IMR-90 (cell line): Measurements from ENCODE around the gene ZSWIM3. TPM values are rescaled to one million over a fixed set of nuclear protein-coding genes. Genes with fewer than 3 reads are reported as not detected.

Source experiments
- ATAC-seq: fragments of 200-7000 bp; cut with Tn5 transposase; 2 replicates; pipeline ENCODE4 v1.9.1; 2020; ENCODE audit warnings: low read depth, mild to moderate bottlenecking, moderate library complexity
- BruUV-seq: library from RNA; stranded (reverse); fragments of 400-500 nt; replicated peaks from 2 replicates; lab custom pipeline; 2021; lab: Mats Ljungman, UMichigan
- CTCF ChIA-PET: fragments of 300-600 bp; formaldehyde crosslinking; extraction: SDS; loops from one replicate; lab custom pipeline; 2021; ENCODE audit warnings: antibody characterized with exemption; lab: Yijun Ruan, JAX
- POLR2A ChIA-PET: fragments of 300-600 bp; sonication (Branson Sonifier 250); formaldehyde crosslinking; loops from one replicate; lab custom pipeline; 2022; ENCODE audit warnings: antibody characterized with exemption; ENCODE audit not compliant: unreplicated experiment; lab: Charles Lee
- DNase-seq: peaks from one replicate; pipeline ENCODE4 v3.0.0; 2013
- H2AFZ ChIP-seq: replicated peaks from 2 replicates; pipeline ENCODE3; 2013; ENCODE audit warnings: low read length, mild to moderate bottlenecking; ENCODE audit not compliant: poor library complexity
- H2AK5ac ChIP-seq: 2 replicates; pipeline ENCODE4 v1.6.1; 2013; ENCODE audit warnings: low read depth, low read length, inconsistent platforms
- H2AK9ac ChIP-seq: replicated peaks from 2 replicates; pipeline ENCODE3; 2013; ENCODE audit warnings: mild to moderate bottlenecking, low read depth, low read length, moderate library complexity; ENCODE audit not compliant: poor library complexity
- H2BK120ac ChIP-seq: 2 replicates; pipeline ENCODE4 v1.6.1; 2013; ENCODE audit warnings: low read depth, low read length, inconsistent platforms
- H2BK15ac ChIP-seq: 3 replicates; pipeline ENCODE4 v1.6.1; 2013; ENCODE audit warnings: low read depth, low read length, inconsistent platforms
- H2BK20ac ChIP-seq: 2 replicates; pipeline ENCODE4 v1.6.1; 2013; ENCODE audit warnings: low read depth, mild to moderate bottlenecking, inconsistent platforms, low read length, moderate library complexity
- H2BK5ac ChIP-seq: 2 replicates; pipeline ENCODE4 v1.6.1; 2013; ENCODE audit warnings: mild to moderate bottlenecking, low read depth, low read length, inconsistent platforms; ENCODE audit not compliant: poor library complexity, severe bottlenecking
- H3K14ac ChIP-seq: replicated peaks from 2 replicates; pipeline ENCODE4 v1.6.1; 2013; ENCODE audit warnings: low read depth, low read length, inconsistent platforms
- H3K18ac ChIP-seq: 2 replicates; pipeline ENCODE4 v1.6.1; 2013; ENCODE audit warnings: low read depth, low read length, control low read depth
- H3K23ac ChIP-seq: 2 replicates; pipeline ENCODE4 v1.6.1; 2013; ENCODE audit warnings: low read depth, low read length, inconsistent platforms
- H3K27ac ChIP-seq: 2 replicates; pipeline ENCODE4 v1.5.1; 2013; ENCODE audit warnings: mild to moderate bottlenecking, control low read depth, low read length; ENCODE audit not compliant: insufficient read depth
- H3K27me3 ChIP-seq: 2 replicates; pipeline ENCODE4 v1.6.1; 2013; ENCODE audit warnings: low read length; ENCODE audit not compliant: control insufficient read depth, insufficient read depth
- H3K36me3 ChIP-seq: 2 replicates; pipeline ENCODE4 v1.6.1; 2013; ENCODE audit warnings: low read length, mixed read lengths; ENCODE audit not compliant: control insufficient read depth, insufficient read depth
- H3K4ac ChIP-seq: 2 replicates; pipeline ENCODE4 v1.6.1; 2013; ENCODE audit warnings: low read depth, low read length, inconsistent platforms
- H3K4me1 ChIP-seq: 2 replicates; pipeline ENCODE4 v1.6.1; 2013; ENCODE audit warnings: low read length, mixed read lengths; ENCODE audit not compliant: control insufficient read depth, insufficient read depth
- H3K4me2 ChIP-seq: 2 replicates; pipeline ENCODE4 v1.6.1; 2013; ENCODE audit warnings: low read depth, mild to moderate bottlenecking, control low read depth, low read length, moderate library complexity
- H3K4me3 ChIP-seq: 2 replicates; pipeline ENCODE4 v1.5.1; 2013; ENCODE audit warnings: low read depth, mild to moderate bottlenecking, control low read depth, low read length, moderate library complexity; ENCODE audit not compliant: insufficient read depth
- H3K56ac ChIP-seq: 2 replicates; pipeline ENCODE4 v1.6.1; 2013; ENCODE audit warnings: low read length, inconsistent platforms; ENCODE audit not compliant: insufficient read depth; ENCODE audit errors: extremely low read depth
- H3K79me1 ChIP-seq, 2 experiments: 2 replicates each; pipeline ENCODE4 v1.6.1; 2013; ENCODE audit warnings: low read length in 2 of 2, inconsistent platforms in 1 of 2, low read depth in 1 of 2
- H3K9ac ChIP-seq: 2 replicates; pipeline ENCODE4 v1.6.1; 2013; ENCODE audit warnings: low read depth, low read length, control low read depth
- H3K9me1 ChIP-seq: 2 replicates; pipeline ENCODE4 v1.6.1; 2013; ENCODE audit warnings: low read length, inconsistent platforms; ENCODE audit not compliant: insufficient read depth
- H3K9me3 ChIP-seq: 2 replicates; pipeline ENCODE4 v1.6.1; 2013; ENCODE audit warnings: low read length; ENCODE audit not compliant: control insufficient read depth, insufficient read depth
- H4K20me1 ChIP-seq: 2 replicates; pipeline ENCODE4 v1.6.1; 2013; ENCODE audit warnings: low read length, inconsistent platforms; ENCODE audit not compliant: insufficient read depth
- H4K5ac ChIP-seq: 2 replicates; pipeline ENCODE4 v1.6.1; 2013; ENCODE audit warnings: mild to moderate bottlenecking, low read depth, low read length, control low read depth
- H4K8ac ChIP-seq, 2 experiments: 2 replicates each; pipeline ENCODE4 v1.6.1; 2013; ENCODE audit warnings: low read depth in 2 of 2, low read length in 2 of 2, control low read depth in 1 of 2, inconsistent platforms in 1 of 2
- H4K91ac ChIP-seq: 2 replicates; pipeline ENCODE4 v1.6.1; 2013; ENCODE audit warnings: low read depth, low read length, inconsistent platforms; ENCODE audit not compliant: insufficient read depth
- BHLHE40 ChIP-seq: fragments of 150-350 bp; IDR thresholded peaks from 2 replicates; pipeline ENCODE4 v1.6.1; 2016; ENCODE audit warnings: mild to moderate bottlenecking, low read depth, low read length
- CEBPB ChIP-seq: IDR thresholded peaks from 2 replicates; pipeline ENCODE4 v1.6.1; 2012; ENCODE audit warnings: low read depth, low read length, improper control_type of control experiment
- CHD1 ChIP-seq: IDR thresholded peaks from 2 replicates; pipeline ENCODE4 v1.6.1; 2012; ENCODE audit warnings: low read depth, low read length, improper control_type of control experiment
- CTCF ChIP-seq: conservative IDR thresholded peaks from 2 replicates; pipeline ENCODE4 v1.5.1; 2012; ENCODE audit warnings: mild to moderate bottlenecking, low read depth, low read length, improper control_type of control experiment
- ELK1 ChIP-seq: fragments of 150-350 bp; IDR thresholded peaks from 2 replicates; pipeline ENCODE4 v1.6.1; 2016; ENCODE audit warnings: low read depth, mild to moderate bottlenecking, low read length, moderate library complexity, borderline replicate concordance
- FOS ChIP-seq: fragments of 150-350 bp; IDR thresholded peaks from 2 replicates; pipeline ENCODE4 v1.6.1; 2016; ENCODE audit warnings: low read depth, low read length
- MAZ ChIP-seq: IDR thresholded peaks from 2 replicates; pipeline ENCODE4 v1.6.1; 2012; ENCODE audit warnings: low read depth, mild to moderate bottlenecking, low read length, improper control_type of control experiment, moderate library complexity, borderline replicate concordance
- MXI1 ChIP-seq: IDR thresholded peaks from 2 replicates; pipeline ENCODE4 v1.6.1; 2012; ENCODE audit warnings: low read depth, mild to moderate bottlenecking, low read length, moderate library complexity, borderline replicate concordance
- NFE2L2 ChIP-seq: fragments of 150-350 bp; IDR thresholded peaks from 2 replicates; pipeline ENCODE4 v1.6.1; 2016; ENCODE audit warnings: low read depth, mild to moderate bottlenecking, low read length
- POLR2A ChIP-seq: IDR thresholded peaks from 2 replicates; pipeline ENCODE4 v1.6.1; 2012; ENCODE audit warnings: mild to moderate bottlenecking, low read depth, low read length
- RFX5 ChIP-seq: IDR thresholded peaks from 2 replicates; pipeline ENCODE4 v1.8.0; 2012; ENCODE audit warnings: low read depth, mild to moderate bottlenecking, low read length, moderate library complexity
- SMC3 ChIP-seq: fragments of 150-350 bp; IDR thresholded peaks from 2 replicates; pipeline ENCODE4 v1.6.1; 2016; ENCODE audit warnings: low read depth, mild to moderate bottlenecking, antibody characterized with exemption, low read length, moderate library complexity
- WGBS, 2 experiments: methylation state at CpG; one replicate each; pipeline versions ENCODE4 v1.1.5 to v1.1.7; 2013; ENCODE audit warnings: missing lambda C conversion rate in 2 of 2; ENCODE audit not compliant: insufficient read length in 1 of 2; ENCODE audit errors: extremely low coverage in 2 of 2; 5-methylcytosine and 5-hydroxymethylcytosine counted together
- dilution Hi-C: fragments of 300-500 bp; cut with HindIII; formaldehyde crosslinking; loops from one replicate; pipeline ENCODE4 v1.14.3; 2018; ENCODE audit warnings: low sequenced_read_pairs; ENCODE audit not compliant: unreplicated experiment
- in situ Hi-C: fragments of 300-500 bp; cut with MboI; formaldehyde crosslinking; loops from 3 replicates; pipeline ENCODE4 v1.14.3; 2019; ENCODE audit warnings: low sequenced_read_pairs, inconsistent platforms, mixed read lengths
- intact Hi-C: fragments of 100-400 bp; cut with micrococcal nuclease; formaldehyde crosslinking; loops from 2 replicates; pipeline ENCODE4 v1.10.0; 2022
- polyA plus RNA-seq, 3 experiments: library from polyadenylated mRNA; depleted of rRNA; stranded (reverse); fragments of >200 nt; gene quantifications; 2 replicates each; pipeline ENCODE4 v1.2.3, GENCODE V29; 2012; ENCODE audit warnings: low replicate concordance in 1 of 3
- total RNA-seq: library from RNA; depleted of rRNA; stranded (reverse); fragments of >200 nt; gene quantifications from 2 replicates; pipeline ENCODE4 v1.2.3, GENCODE V29; 2012

ZSWIM3 gene
- total and polyA plus RNA-seq, 2 of the 4 experiments (the other 2 are of a cell fraction) = 3.3 to 8.6 TPM

GRCh38 chr20:45848421-45848820 is 9.0 kb upstream of the ZSWIM3 start:
- Histone ChIP-seq H3K79me1 (peaks cover 13 to 47% of the 10 kb centered on the region in 2 experiments), H2BK120ac (no peak overlapping the region), H4K20me1 (peaks cover 10% of the 10 kb centered on the region), H2AK5ac (no peak overlapping the region), H4K8ac (no peak overlapping the region), H3K14ac (no peak overlapping the region), H2AK9ac (no peak overlapping the region), H3K9ac (no peak overlapping the region), H2BK15ac (no peak overlapping the region), H3K4ac (no peak overlapping the region), H2BK5ac (no peak overlapping the region), H4K5ac (no peak overlapping the region), H3K27ac (no peak overlapping the region), H3K27me3 (no peaks in the 10 kb centered on the region), H3K18ac (no peak overlapping the region), H3K36me3 (peaks cover 45% of the 10 kb centered on the region), H3K9me1 (peaks cover 17% of the 10 kb centered on the region), H3K4me3 (no peak overlapping the region), H2BK20ac (no peak overlapping the region), H3K4me1 (no peaks in the 10 kb centered on the region), H4K91ac (no peak overlapping the region), H2AFZ (no peak overlapping the region), H3K9me3 (no peaks in the 10 kb centered on the region), H3K4me2 (no peak overlapping the region), H3K56ac (no peak overlapping the region), H3K23ac (no peak overlapping the region)
- ChIA-PET CTCF (no interaction called here), POLR2A (no interaction called here)
- TF ChIP-seq POLR2A = no peak
- TF ChIP-seq CEBPB = no peak
- TF ChIP-seq CTCF = no peak
- no peak for TF ChIP-seq MXI1
- TF ChIP-seq RFX5 = no peak
- no peak for TF ChIP-seq SMC3
- no peak for TF ChIP-seq NFE2L2
- no peak for TF ChIP-seq BHLHE40
- TF ChIP-seq MAZ = no peak
- TF ChIP-seq CHD1 = no peak
- no peak for TF ChIP-seq ELK1
- TF ChIP-seq FOS = no peak
- dilution Hi-C loops (no loop called here), in situ Hi-C loops (no loop called here), intact Hi-C loops (no loop called here)
- 88% methylated on average over 7 of the region's 8 CpGs; no CpG with 5 or more reads in 1 of the 2 experiments for WGBS, 2 experiments
- no TSS peak for BruUV-seq
- DNase-seq (no peak), ATAC-seq (no peak)
